ENCODE measurements around the gene PHACTR1. TPM values are rescaled to one million over a fixed set of nuclear protein-coding genes. Genes with fewer than 3 reads are reported as not detected.

PHACTR1 gene
- total RNA-seq, 1 experiment from 2014 or later: 2.9 TPM

GRCh38 chr6:13289789-13290318, 573.3 kb downstream of the PHACTR1 start:
- peak; percentile 37 for DNase-seq (ENCODE audit: low read depth, low spot score)
- in situ Hi-C loops (cut with HindIII; ENCODE audit: low pct_unique_long_range_greater_than_20kb, low sequenced_read_pairs): no loop called here

- in situ Hi-C loops (cut with HindIII; ENCODE audit: low pct_unique_long_range_greater_than_20kb, low sequenced_read_pairs): no loop called here
- DNase-seq (ENCODE audit: low read depth, low spot score): peak; percentile 47
Observed at GRCh38 chr6:13290335-13290734, 573.8 kb downstream of the PHACTR1 start.

- in situ Hi-C loops (cut with HindIII; ENCODE audit: low pct_unique_long_range_greater_than_20kb, low sequenced_read_pairs): no loop called here
- no peak for DNase-seq (ENCODE audit: low read depth, low spot score)
Observed at GRCh38 chr6:13292774-13293173, 576.2 kb downstream of the PHACTR1 start.

- no peak for DNase-seq (ENCODE audit: low read depth, low spot score)
- in situ Hi-C loops (cut with HindIII; ENCODE audit: low pct_unique_long_range_greater_than_20kb, low sequenced_read_pairs): no loop called here
Observed at GRCh38 chr6:13294499-13295069, 578.0 kb downstream of the PHACTR1 start.

- DNase-seq (ENCODE audit: low read depth, low spot score): no peak
- in situ Hi-C loops (cut with HindIII; ENCODE audit: low pct_unique_long_range_greater_than_20kb, low sequenced_read_pairs): no loop called here
Observed at GRCh38 chr6:13295576-13295975, 579.0 kb downstream of the PHACTR1 start.

GRCh38 chr6:13296536-13296997, 580.0 kb downstream of the PHACTR1 start:
- in situ Hi-C loops (cut with HindIII; ENCODE audit: low pct_unique_long_range_greater_than_20kb, low sequenced_read_pairs): no loop called here
- DNase-seq (ENCODE audit: low read depth, low spot score): no peak

- in situ Hi-C loops (cut with HindIII; ENCODE audit: low pct_unique_long_range_greater_than_20kb, low sequenced_read_pairs): no loop called here
Observed at GRCh38 chr6:13297391-13297790, 580.8 kb downstream of the PHACTR1 start.

GRCh38 chr6:13298446-13298845, 581.9 kb downstream of the PHACTR1 start:
- no peak for DNase-seq (ENCODE audit: low read depth, low spot score)
- in situ Hi-C loops (cut with HindIII; ENCODE audit: low pct_unique_long_range_greater_than_20kb, low sequenced_read_pairs): no loop called here

More at GRCh38 chr6:13297391-13297790, 580.8 kb downstream of the PHACTR1 start:
- no peak for DNase-seq (ENCODE audit: low read depth, low spot score)

GRCh38 chr6:13299403-13299821, 582.8 kb downstream of the PHACTR1 start:
- DNase-seq (ENCODE audit: low read depth, low spot score): no peak
- in situ Hi-C loops (cut with HindIII; ENCODE audit: low pct_unique_long_range_greater_than_20kb, low sequenced_read_pairs): no loop called here

GRCh38 chr6:13299918-13300317, 583.4 kb downstream of the PHACTR1 start:
- in situ Hi-C loops (cut with HindIII; ENCODE audit: low pct_unique_long_range_greater_than_20kb, low sequenced_read_pairs): no loop called here

GRCh38 chr6:13300643-13301590, 584.4 kb downstream of the PHACTR1 start:
- in situ Hi-C loops (cut with HindIII; ENCODE audit: low pct_unique_long_range_greater_than_20kb, low sequenced_read_pairs): no loop called here
- DNase-seq (ENCODE audit: low read depth, low spot score): no peak

More at GRCh38 chr6:13299918-13300317, 583.4 kb downstream of the PHACTR1 start:
- peak; percentile 88 for DNase-seq (ENCODE audit: low read depth, low spot score)

- DNase-seq (ENCODE audit: low read depth, low spot score): peak; percentile 92
- in situ Hi-C loops (cut with HindIII; ENCODE audit: low pct_unique_long_range_greater_than_20kb, low sequenced_read_pairs): no loop called here
Observed at GRCh38 chr6:13302291-13302690, 585.7 kb downstream of the PHACTR1 start.

- in situ Hi-C loops (cut with HindIII; ENCODE audit: low pct_unique_long_range_greater_than_20kb, low sequenced_read_pairs): no loop called here
Observed at GRCh38 chr6:13302751-13303667, 586.4 kb downstream of the PHACTR1 start.

GRCh38 chr6:13303668-13304017, 587.1 kb downstream of the PHACTR1 start:
- in situ Hi-C loops (cut with HindIII; ENCODE audit: low pct_unique_long_range_greater_than_20kb, low sequenced_read_pairs): no loop called here
- DNase-seq (ENCODE audit: low read depth, low spot score): peak; percentile 93

More at GRCh38 chr6:13302751-13303667, 586.4 kb downstream of the PHACTR1 start:
- DNase-seq (ENCODE audit: low read depth, low spot score): peak; percentile 100

- DNase-seq (ENCODE audit: low read depth, low spot score): peak; percentile 70
- in situ Hi-C loops (cut with HindIII; ENCODE audit: low pct_unique_long_range_greater_than_20kb, low sequenced_read_pairs): no loop called here
Observed at GRCh38 chr6:13304101-13304500, 587.5 kb downstream of the PHACTR1 start.

GRCh38 chr6:13304580-13305260, 588.2 kb downstream of the PHACTR1 start:
- in situ Hi-C loops (cut with HindIII; ENCODE audit: low pct_unique_long_range_greater_than_20kb, low sequenced_read_pairs): no loop called here
- DNase-seq (ENCODE audit: low read depth, low spot score): no peak

GRCh38 chr6:13305288-13305687, 588.7 kb downstream of the PHACTR1 start:
- no peak for DNase-seq (ENCODE audit: low read depth, low spot score)
- in situ Hi-C loops (cut with HindIII; ENCODE audit: low pct_unique_long_range_greater_than_20kb, low sequenced_read_pairs): no loop called here

Data from SK-MEL-5 (cell line).